HUES64 (cell line): ENCODE results near the gene GAPDHS.

Experiments
- H3K27ac ChIP-seq: 2 replicates; pipeline ENCODE4 v1.7.0; 2013; ENCODE audit warnings: low read depth, low read length, inconsistent platforms
- H3K27me3 ChIP-seq: 2 replicates; pipeline ENCODE4 v1.6.1; 2013; ENCODE audit warnings: mild to moderate bottlenecking, low read length; ENCODE audit not compliant: insufficient read depth
- H3K36me3 ChIP-seq: 2 replicates; pipeline ENCODE4 v1.6.1; 2013; ENCODE audit warnings: mild to moderate bottlenecking, low read length; ENCODE audit not compliant: insufficient read depth
- H3K4me1 ChIP-seq: 2 replicates; pipeline ENCODE4 v1.6.1; 2013; ENCODE audit warnings: mild to moderate bottlenecking, low read length, moderate library complexity; ENCODE audit not compliant: insufficient read depth
- H3K4me3 ChIP-seq: 2 replicates; pipeline ENCODE4 v1.5.1; 2013; ENCODE audit warnings: mild to moderate bottlenecking, low read length, moderate library complexity
- H3K9ac ChIP-seq: 2 replicates; pipeline ENCODE4 v1.6.1; 2013; ENCODE audit warnings: mild to moderate bottlenecking, low read depth, low read length
- H3K9me3 ChIP-seq: 2 replicates; pipeline ENCODE4 v1.6.1; 2013; ENCODE audit warnings: low read depth, low read length; ENCODE audit not compliant: insufficient read depth
- WGBS: fragments of 150-250, 120-280 bp; methylation state at CpG from one replicate; pipeline ENCODE4 v1.1.7; 2013; ENCODE audit warnings: missing lambda C conversion rate; 5-methylcytosine and 5-hydroxymethylcytosine counted together

Gene GAPDHS

GRCh38 chr19:35559781-35560180 lies 26.5 kb downstream of the GAPDHS start:
- peaks cover 27% of the 10 kb centered on the region for H3K27me3 ChIP-seq

DNA sequence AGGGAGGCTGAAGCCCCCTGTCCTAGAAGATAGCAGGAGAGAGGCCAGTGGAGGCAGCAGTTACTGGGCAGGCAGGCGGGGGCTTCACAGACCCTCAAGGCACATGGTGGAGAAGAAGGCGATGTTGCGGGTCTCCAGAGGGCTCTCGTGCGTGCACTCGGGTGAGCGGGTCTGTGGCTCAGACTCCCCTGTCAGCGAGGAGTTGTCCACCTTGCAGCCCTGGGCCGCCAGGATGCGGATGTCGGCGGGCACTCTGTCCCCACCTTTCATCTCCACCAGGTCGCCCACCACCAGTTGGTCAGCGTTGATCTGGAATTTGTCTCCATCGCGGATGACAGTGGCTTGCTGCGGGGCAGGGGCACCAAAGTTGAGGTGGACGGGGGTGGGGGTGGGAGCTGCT lies 27.0 kb downstream of the GAPDHS start:
- peaks cover 27% of the 10 kb centered on the region for H3K27me3 ChIP-seq

More at GRCh38 chr19:35559781-35560180, 26.5 kb downstream of the GAPDHS start:
- Histone ChIP-seq H3K4me1 (no peaks in the 10 kb centered on the region), H3K9ac (no peak overlapping the region), H3K4me3 (no peak overlapping the region), H3K9me3 (no peaks in the 10 kb centered on the region), H3K27ac (no peak overlapping the region), H3K36me3 (no peaks in the 10 kb centered on the region)
- 94% methylated on average over 23 of the region's 23 CpGs for WGBS

DNA sequence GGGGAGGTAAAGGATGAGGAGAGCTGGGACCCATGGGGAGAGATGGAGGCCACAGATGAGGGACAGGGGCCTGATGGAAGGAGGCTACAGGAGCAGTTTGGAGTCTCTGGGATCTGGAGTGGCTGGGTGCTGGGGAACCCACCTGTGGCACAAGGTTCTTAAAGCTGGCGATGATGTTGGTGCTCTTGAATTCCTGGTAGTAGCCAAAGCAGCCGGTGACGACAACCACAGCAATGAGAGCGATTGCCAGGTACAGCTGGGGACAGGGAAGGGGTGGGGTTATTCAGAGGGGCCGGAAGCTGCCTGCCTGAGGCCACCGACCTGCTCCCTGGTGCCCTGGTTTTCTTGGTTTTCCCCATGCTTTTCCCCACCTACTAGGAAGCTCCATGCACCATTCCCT lies 27.4 kb downstream of the GAPDHS start:
- peaks cover 27% of the 10 kb centered on the region for H3K27me3 ChIP-seq
- no peaks in the 10 kb centered on the region for H3K4me1 ChIP-seq
- H3K4me3 ChIP-seq, result no peak overlapping the region
- H3K27ac ChIP-seq, result no peak overlapping the region
- H3K36me3 ChIP-seq, result no peaks in the 10 kb centered on the region
- no peaks in the 10 kb centered on the region for H3K9me3 ChIP-seq
- 73% methylated on average over 6 of the region's 6 CpGs for WGBS
- no peak overlapping the region for H3K9ac ChIP-seq

More for the DNA sequence above, 27.0 kb downstream of the GAPDHS start:
- no peaks in the 10 kb centered on the region for H3K36me3 ChIP-seq
- no peaks in the 10 kb centered on the region for H3K9me3 ChIP-seq
- H3K27ac ChIP-seq, result no peak overlapping the region
- H3K4me1 ChIP-seq, result no peaks in the 10 kb centered on the region
- no peak overlapping the region for H3K4me3 ChIP-seq
- no peak overlapping the region for H3K9ac ChIP-seq
- WGBS, result 95% methylated on average over 18 of the region's 18 CpGs

DNA sequence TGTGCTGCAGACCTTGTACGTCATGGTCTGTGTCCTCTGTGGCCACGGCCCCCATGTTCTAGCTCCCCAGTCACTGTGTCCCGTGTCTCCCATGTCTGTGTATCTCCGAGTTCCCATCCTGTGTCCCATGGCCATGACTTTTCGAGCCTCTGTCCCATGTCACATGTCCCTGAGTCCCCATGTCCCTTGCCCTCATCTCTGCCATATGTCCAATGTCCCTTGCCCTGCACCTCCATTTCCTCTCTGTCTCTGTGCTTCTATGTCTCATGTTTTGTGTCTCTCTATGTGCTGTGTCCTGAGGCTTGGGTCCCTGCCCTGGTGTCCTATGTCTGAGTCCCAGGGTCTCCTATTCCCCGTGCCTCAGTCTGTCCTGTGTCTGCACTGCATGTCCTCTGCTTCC lies 28.2 kb downstream of the GAPDHS start:
- 87% methylated on average over 6 of the region's 6 CpGs for WGBS
- H3K27me3 ChIP-seq, result peaks cover 25% of the 10 kb centered on the region

GRCh38 chr19:35562336-35562735 lies 29.1 kb downstream of the GAPDHS start:
- H3K4me1 ChIP-seq, result no peaks in the 10 kb centered on the region
- H3K27ac ChIP-seq, result no peak overlapping the region
- peaks cover 21% of the 10 kb centered on the region for H3K27me3 ChIP-seq
- no peaks in the 10 kb centered on the region for H3K36me3 ChIP-seq
- WGBS, result 75% methylated on average over 17 of the region's 17 CpGs
- no peaks in the 10 kb centered on the region for H3K9me3 ChIP-seq
- H3K9ac ChIP-seq, result no peak overlapping the region
- no peak overlapping the region for H3K4me3 ChIP-seq

More for the DNA sequence above, 28.2 kb downstream of the GAPDHS start:
- H3K9me3 ChIP-seq, result no peaks in the 10 kb centered on the region
- H3K4me1 ChIP-seq, result no peaks in the 10 kb centered on the region
- H3K4me3 ChIP-seq, result no peak overlapping the region
- no peak overlapping the region for H3K27ac ChIP-seq
- no peaks in the 10 kb centered on the region for H3K36me3 ChIP-seq
- H3K9ac ChIP-seq, result no peak overlapping the region

- Histone ChIP-seq H3K27me3 (peaks cover 21% of the 10 kb centered on the region), H3K4me1 (no peaks in the 10 kb centered on the region), H3K27ac (no peak overlapping the region), H3K9ac (no peak overlapping the region), H3K36me3 (no peaks in the 10 kb centered on the region), H3K9me3 (no peaks in the 10 kb centered on the region), H3K4me3 (no peak overlapping the region)
- 70% methylated on average over 2 of the region's 2 CpGs for WGBS
These were observed 29.5 kb downstream of the GAPDHS start for GRCh38 chr19:35562776-35563175.

DNA sequence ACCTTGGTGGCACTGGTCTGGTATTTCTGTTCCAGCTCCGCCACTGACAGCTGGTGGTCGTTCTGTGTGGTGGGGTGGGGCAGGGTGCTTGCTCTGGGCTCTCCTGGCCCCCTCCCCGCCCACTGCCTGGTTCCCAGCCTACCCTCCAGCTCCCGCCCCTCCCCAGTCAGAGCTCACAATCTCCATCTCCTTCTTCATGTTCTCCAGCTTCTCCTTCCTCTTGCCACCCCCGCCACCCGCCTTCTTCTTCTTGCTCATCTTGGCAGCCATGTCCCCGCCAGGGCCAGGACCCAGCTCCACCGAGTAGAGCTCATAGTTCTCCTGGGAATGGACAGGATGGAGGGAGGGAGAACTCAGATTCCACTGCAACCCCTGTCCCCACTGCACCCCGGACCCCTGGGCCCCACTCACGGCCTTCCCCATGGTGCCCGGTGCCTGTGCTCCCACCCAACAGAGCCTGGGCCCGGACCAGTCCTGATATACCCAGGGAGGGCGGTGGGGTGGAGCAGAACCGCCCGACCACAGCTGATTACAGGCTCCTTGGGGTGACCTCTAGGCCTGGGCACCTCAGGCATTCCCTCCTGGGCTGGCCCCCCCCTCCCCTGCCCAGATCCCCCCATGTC lies 30.1 kb downstream of the GAPDHS start, which contains the start of gene ATP4A:
Gene ATP4A (minus strand): TSS at position 452 of the 623 bp plus-strand sequence. CDS start 29 bp downstream, at position 423.
- Histone ChIP-seq H3K4me3 (no peak within 1 kb of the TSS), H3K36me3 (no peaks in the 10 kb centered on the region), H3K9ac (no peak within 1 kb of the TSS), H3K9me3 (no peaks in the 10 kb centered on the region), H3K27me3 (peaks cover 19% of the 10 kb centered on the region), H3K27ac (no peak within 1 kb of the TSS), H3K4me1 (no peaks in the 10 kb centered on the region)
- 85% methylated on average over 13 of the region's 15 CpGs for WGBS

DNA sequence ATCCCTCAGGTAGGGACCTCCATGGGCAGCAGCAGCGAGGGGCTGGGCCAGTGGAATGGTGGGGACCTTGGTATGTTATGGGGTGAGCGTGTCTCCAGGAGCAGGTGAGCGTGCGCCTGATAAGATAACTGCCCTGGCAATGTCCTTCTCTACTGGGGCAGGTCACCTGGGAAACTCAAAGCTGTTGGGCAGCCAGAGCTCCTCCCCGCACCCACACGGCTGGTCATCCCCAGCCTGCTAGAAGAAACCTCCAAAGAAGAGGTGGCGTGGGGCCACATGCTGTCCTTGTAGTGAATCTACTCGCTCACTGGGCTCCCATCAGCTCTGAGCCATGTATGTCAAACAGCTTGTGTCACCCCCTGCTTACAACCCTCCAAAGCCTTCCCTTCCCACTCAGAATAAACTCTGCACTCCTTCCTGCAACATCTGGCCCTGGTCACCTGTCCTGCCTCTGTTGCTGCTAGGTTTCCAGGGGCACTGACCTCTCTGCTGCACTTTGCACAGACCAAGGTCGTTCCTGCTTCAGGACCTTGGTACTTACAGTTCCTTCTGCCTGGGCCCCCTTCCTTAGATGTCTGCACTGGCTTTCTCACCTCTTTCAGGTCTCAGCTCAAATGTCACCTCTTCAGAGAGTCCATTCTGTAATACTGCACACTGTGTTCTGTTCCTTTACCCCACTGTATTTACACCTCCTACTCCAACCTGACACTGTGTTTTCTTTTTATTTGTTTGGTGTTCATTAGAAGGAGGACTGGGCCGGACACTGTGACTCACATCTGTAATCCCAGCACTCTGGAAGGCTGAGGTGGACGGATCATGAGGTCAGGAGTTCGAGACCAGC lies 32.0 kb downstream of the GAPDHS start:
- Histone ChIP-seq H3K27me3 (no peaks in the 10 kb centered on the region), H3K4me1 (no peaks in the 10 kb centered on the region), H3K36me3 (no peaks in the 10 kb centered on the region), H3K9ac (no peak overlapping the region), H3K9me3 (no peaks in the 10 kb centered on the region), H3K27ac (no peak overlapping the region), H3K4me3 (no peak overlapping the region)
- WGBS, result 90% methylated on average over 12 of the region's 12 CpGs

- WGBS, result 94% methylated on average over 7 of the region's 7 CpGs
- H3K9me3 ChIP-seq, result no peaks in the 10 kb centered on the region
These were observed 33.5 kb downstream of the GAPDHS start for GRCh38 chr19:35566738-35567137.

GRCh38 chr19:35569281-35569781 lies 36.1 kb downstream of the GAPDHS start:
- Histone ChIP-seq H3K9ac (no peak overlapping the region), H3K27ac (no peak overlapping the region), H3K9me3 (no peaks in the 10 kb centered on the region), H3K4me1 (no peaks in the 10 kb centered on the region), H3K36me3 (no peaks in the 10 kb centered on the region), H3K4me3 (no peak overlapping the region), H3K27me3 (no peaks in the 10 kb centered on the region)
- 86% methylated on average over 5 of the region's 5 CpGs for WGBS

More at GRCh38 chr19:35566738-35567137, 33.5 kb downstream of the GAPDHS start:
- no peak overlapping the region for H3K27ac ChIP-seq
- H3K27me3 ChIP-seq, result no peaks in the 10 kb centered on the region
- H3K36me3 ChIP-seq, result no peaks in the 10 kb centered on the region
- H3K4me3 ChIP-seq, result no peak overlapping the region
- H3K4me1 ChIP-seq, result no peaks in the 10 kb centered on the region
- H3K9ac ChIP-seq, result no peak overlapping the region

DNA sequence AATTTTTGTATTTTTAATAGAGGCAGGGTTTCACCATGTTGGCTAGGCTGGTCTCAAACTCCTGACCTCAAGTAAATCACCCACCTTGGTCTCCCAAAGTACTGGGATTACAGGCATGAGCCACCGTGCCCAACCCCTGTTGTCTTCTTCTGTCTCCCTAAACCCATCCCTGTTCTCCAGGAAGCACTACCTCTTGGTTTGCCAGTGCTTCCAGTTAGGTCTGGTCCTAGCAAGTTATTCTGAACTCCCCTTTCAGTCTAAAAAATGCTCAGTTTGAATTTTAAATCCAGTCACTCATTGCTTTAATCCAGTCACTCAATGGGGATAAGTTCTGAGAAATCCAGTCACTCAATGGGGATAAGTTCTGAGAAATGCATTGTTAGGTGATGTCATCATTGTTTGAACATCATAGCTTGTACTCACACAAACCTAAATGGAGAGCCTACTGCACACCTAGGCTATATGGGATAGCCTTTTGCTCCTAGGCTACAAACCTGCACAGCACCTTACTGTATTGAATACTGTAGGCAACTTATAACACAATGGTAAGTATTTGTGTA lies 38.2 kb downstream of the GAPDHS start:
- Histone ChIP-seq H3K27ac (no peak overlapping the region), H3K4me3 (no peak overlapping the region), H3K36me3 (no peaks in the 10 kb centered on the region), H3K27me3 (no peaks in the 10 kb centered on the region), H3K9ac (no peak overlapping the region), H3K4me1 (no peaks in the 10 kb centered on the region), H3K9me3 (peaks cover 10% of the 10 kb centered on the region)
- WGBS, result 97% methylated on average over 1 of the region's 1 CpG
